HG03066 (cell line): Measurements from ENCODE around the gene SHPK.

Experiments
- ATAC-seq: cut with Tn5 transposase; IDR thresholded peaks from one replicate; pipeline ENCODE4 v1.9.1; 2021; ENCODE audit warnings: low read depth; ENCODE audit not compliant: unreplicated experiment

Gene SHPK, protein sequence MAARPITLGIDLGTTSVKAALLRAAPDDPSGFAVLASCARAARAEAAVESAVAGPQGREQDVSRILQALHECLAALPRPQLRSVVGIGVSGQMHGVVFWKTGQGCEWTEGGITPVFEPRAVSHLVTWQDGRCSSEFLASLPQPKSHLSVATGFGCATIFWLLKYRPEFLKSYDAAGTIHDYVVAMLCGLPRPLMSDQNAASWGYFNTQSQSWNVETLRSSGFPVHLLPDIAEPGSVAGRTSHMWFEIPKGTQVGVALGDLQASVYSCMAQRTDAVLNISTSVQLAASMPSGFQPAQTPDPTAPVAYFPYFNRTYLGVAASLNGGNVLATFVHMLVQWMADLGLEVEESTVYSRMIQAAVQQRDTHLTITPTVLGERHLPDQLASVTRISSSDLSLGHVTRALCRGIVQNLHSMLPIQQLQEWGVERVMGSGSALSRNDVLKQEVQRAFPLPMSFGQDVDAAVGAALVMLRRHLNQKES

GRCh38 chr17:3636154-3636907 is at the start of gene SHPK, which contains the start of gene CTNS:
Gene SHPK, minus strand, starts transcription at chr17:3636250. Its CDS starts 31 bp downstream, at chr17:3636219.
Gene CTNS, plus strand, starts transcription at chr17:3636760. Its CDS starts 3,447 bp downstream, at chr17:3640207.
- ATAC-seq = peak; percentile 90

GRCh38 chr17:3685174-3685573 is 49.1 kb upstream of the SHPK start:
- ATAC-seq = no peak

GRCh38 chr17:3683054-3683511 is 47.0 kb upstream of the SHPK start:
- no peak for ATAC-seq

- no peak for ATAC-seq
These were observed 46.0 kb upstream of the SHPK start for GRCh38 chr17:3682033-3682432.

DNA sequence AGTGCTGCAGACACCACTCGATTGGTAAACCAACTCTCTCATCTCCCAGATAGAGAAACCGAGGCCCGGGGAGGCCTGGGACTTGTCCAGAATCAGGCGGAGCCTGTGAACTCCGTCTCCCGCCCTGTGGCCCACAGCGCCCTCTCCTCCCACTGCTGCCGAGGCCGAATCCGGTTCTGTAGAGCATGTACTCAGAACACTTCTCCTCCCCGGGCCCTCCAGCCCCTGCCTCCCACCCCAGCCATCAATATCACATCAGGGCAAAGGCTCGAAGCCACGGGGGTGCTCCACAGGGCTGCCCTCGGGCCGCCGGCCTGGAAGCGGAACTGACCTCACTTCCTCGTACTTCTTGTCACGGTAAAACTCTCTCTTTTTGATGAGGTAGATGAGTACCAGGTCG is 45.5 kb upstream of the SHPK start:
- ATAC-seq = no peak

DNA sequence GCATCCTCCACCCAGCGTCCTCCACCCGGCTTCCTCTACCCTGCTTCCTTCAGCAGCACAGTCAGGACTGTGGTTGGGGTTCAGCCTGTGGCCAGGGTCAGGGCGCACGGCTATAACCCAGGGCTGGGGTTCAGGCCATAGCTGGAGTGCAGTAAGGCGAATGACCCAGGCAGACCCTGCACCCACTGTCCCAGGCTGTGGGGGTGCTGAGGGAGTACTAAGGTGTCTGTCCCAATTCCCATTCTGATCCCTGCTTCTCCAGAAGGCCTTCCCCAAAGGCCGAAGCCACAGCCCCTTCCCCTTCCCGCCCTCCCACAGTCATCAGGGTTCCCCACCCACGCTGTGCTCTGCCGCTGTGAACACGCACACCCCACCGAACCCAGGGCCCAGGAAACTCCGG is 45.0 kb upstream of the SHPK start:
- ATAC-seq = no peak

DNA sequence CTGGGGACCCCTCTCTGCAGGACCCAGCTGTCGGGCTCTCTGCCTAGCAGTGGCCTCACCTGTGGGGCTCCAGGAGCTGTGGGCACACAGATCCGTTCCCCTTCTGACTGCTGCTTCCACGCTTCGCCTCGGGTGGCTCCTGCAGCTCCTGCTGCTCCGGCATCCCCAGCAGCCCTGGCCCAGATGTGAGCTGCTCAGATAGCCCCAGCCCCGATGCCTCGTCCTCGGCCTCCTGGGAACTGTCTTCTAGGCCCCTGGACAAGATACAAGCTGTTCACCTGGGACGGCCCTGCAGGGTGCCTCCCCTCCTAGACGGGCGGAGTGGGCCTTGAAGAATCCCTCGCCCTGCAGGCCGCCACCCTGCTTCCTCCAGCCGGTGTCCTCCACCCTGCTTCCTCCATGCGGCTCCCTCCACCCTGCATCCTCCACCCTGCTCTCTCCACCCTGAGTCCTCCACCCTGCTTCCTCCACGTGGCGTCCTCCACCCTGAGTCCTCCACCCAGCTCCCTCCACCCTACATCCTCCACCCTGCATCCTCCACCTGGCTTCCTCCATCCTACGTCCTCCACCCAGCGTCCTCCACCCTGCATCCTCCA is 43.6 kb upstream of the SHPK start:
- no peak for ATAC-seq

DNA sequence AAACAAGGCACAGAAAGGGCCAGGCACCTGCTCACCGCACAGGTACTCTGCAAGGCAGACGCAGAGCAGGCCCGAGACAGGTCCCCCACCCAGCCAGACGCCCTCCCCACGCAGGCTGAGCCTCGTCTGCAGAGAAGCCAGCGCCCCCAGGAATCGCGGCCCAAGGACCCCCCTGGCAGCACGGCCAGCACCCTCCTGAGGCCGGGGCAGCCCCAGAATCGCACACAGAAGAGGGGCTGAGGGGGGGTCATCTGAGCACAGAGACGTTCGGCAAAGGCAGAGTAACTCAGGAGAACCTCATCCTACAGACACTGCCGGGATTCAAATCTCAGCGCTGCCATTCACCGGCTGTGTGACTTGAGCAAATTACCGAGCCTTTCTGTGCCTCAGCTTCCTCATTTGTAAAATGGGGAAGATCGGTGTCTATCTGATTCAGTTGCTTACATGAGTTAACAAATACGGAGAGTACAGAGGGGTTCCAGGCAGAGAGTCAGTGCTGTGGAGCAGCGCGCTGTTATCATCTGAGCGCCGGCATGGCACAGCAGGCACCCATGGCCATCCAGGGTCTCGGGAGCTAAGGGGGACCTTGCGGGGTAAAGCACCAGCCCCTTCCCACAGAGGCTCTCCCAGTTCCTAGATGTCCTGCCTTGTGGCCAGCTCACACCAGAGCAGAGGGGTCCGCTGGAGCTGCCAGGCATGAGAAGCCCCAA is 42.9 kb upstream of the SHPK start:
- no peak for ATAC-seq

DNA sequence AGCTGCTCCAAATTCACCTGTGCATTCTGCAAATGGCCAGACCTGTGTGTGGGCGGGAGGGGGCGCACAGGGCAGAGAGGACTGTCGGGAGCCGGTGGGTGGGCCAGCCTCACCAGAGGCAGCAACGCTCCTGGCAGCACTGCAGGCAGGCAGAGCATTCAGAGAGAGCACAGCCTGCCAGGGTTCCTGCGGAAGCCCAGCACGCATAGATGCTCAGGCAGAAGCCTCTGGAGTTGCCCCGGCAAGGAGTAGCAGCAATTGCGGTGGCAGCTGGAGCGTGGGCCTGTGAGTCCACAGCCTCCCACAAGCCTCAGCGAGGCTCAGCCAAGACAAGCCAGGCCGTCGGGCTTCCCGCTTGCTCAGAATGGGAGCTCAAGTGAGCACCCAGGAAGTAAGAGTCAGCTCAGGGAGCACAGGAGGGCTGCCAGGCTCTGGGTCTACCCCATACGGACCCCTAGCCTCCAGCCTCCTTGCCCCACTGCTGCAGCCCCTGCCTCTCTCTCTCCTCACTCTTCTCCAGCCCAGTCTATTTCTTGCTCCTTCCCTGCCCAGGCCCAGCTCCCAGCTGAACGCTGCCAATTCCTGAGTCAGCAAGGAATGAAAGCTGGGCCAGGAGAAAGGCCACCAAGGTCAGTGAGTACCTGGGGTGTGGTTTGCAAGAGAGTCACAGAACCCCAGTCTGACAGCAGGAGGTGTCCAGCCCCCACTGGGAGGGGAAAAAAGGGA is 42.2 kb upstream of the SHPK start:
- no peak for ATAC-seq

DNA sequence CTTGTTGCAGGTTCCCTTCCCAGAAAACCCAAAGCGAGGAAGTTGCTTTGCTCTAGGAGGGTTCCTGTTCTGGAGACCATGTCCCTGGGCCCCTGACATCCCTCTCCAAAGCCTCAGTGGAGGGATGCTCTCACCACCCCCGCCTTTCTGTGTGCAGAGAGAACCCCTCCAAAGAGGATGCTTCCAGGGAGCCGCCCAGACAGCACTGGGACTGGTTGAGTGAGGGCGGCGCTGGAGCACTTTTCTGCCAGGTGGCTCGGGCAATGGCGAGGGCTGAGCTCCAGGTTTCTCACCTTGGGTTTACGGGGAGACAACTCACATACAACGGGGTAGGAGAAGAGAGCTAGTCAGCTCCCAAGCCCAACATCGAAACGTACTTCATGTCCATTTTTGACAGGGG is 39.8 kb upstream of the SHPK start:
- no peak for ATAC-seq

DNA sequence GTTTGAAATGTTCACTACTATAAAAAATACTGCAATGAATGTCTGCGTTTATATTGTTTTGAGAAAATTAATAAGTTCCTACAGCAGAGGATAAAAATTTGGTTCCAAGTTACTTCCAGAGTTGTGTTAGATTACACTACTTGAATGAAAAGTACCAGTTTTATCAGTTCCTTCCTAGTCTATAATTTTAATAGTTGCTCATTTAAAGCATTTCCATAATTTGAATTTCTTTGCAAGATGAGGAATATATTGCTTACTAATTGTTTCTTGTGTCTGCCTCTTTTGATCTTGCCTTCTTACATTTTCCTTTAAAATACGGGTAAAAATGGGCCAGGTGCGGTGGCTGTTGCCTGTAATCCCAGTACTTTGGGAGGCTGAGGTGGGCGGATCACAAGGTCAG is 36.5 kb upstream of the SHPK start:
- no peak for ATAC-seq

GRCh38 chr17:3669548-3669947 is 33.5 kb upstream of the SHPK start:
- no peak for ATAC-seq

DNA sequence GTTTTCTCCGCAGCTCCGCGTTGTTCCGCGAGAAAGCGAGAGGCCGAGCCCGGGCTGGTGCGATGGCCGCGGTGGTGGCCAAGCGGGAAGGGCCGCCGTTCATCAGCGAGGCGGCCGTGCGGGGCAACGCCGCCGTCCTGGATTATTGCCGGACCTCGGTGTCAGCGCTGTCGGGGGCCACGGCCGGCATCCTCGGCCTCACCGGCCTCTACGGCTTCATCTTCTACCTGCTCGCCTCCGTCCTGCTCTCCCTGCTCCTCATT is 33.0 kb upstream of the SHPK start:
- ATAC-seq = no peak

DNA sequence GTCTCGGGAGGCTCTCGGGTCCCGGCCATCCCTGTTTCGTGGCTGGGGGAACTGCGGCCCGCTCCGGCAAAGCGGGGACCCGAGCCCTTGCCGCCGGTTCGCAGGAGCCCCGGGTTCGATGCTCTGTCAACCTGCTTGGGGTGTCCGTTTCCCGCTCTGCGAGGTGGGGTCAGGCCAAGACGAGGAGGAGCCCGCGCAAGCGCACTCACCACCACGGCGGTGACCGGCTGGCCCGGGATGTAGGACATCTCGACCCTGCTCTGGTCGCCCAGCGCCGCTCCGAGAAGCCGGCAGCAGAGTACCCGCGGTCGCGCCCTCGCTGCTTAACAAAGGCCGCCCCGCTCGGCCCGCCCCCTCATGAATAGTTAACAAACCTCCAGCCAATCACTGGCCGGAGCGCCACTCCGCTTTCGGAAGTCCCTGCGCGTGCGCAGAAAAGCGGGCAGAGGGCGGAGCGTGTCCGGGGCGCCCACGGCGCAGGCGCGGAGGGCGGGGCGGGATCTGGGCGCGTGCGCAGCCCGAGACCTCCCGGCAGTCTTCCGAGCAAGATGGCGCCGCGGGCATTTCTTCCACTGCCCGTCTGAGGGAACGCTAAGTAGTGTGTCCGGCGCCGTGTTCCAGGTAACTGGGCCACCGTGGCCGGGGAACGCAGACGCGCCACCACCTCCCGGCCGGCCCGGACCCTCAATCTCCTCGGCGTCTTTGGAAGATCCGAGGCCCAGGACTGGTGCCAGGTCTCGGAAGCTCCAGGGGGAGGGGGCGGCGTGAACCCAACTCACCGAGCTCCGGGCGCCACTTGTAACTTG is 32.4 kb upstream of the SHPK start, which contains the start of the genes EMC6 and TAX1BP3:
EMC6 (plus strand) TSS at position 534 of the 806 bp plus-strand sequence. CDS start 335 bp downstream, outside the sequence.
TAX1BP3 (minus strand) TSS at position 300 of the 806 bp plus-strand sequence; CDS start at position 248, 52 bp downstream.
- ATAC-seq = peak; percentile 88

GRCh38 chr17:3667366-3668278 is 31.6 kb upstream of the SHPK start:
- peak; percentile 20 for ATAC-seq

GRCh38 chr17:3666516-3666915 is 30.5 kb upstream of the SHPK start:
- ATAC-seq = no peak

DNA sequence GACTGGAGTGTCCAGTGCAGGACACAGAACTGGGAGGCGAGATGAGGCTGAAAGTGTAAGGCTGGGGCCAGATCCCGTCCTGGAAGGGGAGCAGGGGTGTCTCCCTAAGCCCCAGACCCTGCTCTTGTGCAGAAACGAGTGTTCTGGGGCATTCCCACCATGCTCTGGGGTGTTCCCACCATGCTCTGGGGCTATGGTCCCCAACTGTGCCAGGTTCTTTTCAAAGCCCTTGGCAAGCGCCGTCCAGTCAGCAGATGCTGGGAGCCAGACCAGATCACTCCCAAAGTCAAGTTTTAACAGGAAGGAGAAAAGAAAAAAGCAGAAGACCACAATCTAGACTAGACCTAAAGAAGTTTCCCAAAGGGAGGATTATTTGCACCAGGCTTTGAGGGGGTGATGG is 29.8 kb upstream of the SHPK start:
- no peak for ATAC-seq
